ENCODE measurements around the gene COMMD1.

DNA sequence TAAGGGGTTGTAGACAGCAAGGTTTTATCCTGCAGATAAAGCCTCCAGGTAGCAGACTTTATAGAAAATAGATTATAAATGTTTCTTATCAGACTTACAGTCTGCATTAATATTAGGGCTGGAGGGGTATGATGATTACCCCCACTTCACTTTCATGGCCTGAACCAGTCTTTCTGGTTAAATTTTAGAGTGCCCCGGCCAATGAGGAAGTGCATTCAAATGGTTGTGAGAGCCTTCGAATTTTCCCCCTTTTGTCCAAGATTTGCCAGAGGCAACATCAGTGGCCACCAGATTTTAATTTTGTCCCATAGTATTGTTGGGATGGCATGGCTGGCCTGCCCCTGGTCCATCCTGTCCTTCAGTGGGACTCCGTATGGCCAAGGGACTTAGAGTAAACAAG, 31.6 kb downstream of the COMMD1 start:
- TF ChIP-seq ZNF274 (IDR thresholded peaks at IDR 0.05; ENCODE audit: low read depth, low read length) (no peak), YY1 (IDR thresholded peaks at IDR 0.05; ENCODE audit: insufficient read depth, insufficient read length) (no peak), SUZ12 (IDR thresholded peaks at IDR 0.05; ENCODE audit: extremely low read depth, insufficient read depth, insufficient read length) (no peak)

Measured in NT2/D1 (cell line).